Measurements from ENCODE around the gene IKZF2.

The IKZF2 gene

DNA sequence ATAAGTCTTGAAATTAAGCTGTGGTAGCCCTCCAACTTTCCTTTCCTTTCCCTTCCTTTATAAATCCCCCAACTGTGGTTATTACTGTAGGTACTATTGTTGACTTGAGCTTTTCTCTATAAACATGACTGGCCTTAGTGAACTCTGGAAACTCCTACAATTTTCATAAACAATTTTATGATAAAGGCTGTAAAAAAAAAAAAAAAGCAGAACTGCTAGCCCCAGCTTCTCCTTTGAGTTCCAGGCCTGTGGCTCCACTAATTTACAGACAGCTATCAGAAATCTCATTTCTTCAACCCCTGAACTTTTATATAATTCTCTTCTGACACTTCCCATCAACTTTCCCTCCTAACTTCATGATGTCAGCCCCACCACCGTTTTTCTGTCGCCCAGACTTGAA is 174.3 kb downstream of the IKZF2 start:
- H3K36me3 Mint-ChIP-seq (ENCODE audit: low read depth): no peaks in the 10 kb centered on the region
- no peaks in the 10 kb centered on the region for H3K27me3 Mint-ChIP-seq (ENCODE audit: low read depth)
- no peak overlapping the region for H3K4me3 Mint-ChIP-seq
- H3K27ac Mint-ChIP-seq: no peak overlapping the region
- TF ChIP-seq, protein P1, sequence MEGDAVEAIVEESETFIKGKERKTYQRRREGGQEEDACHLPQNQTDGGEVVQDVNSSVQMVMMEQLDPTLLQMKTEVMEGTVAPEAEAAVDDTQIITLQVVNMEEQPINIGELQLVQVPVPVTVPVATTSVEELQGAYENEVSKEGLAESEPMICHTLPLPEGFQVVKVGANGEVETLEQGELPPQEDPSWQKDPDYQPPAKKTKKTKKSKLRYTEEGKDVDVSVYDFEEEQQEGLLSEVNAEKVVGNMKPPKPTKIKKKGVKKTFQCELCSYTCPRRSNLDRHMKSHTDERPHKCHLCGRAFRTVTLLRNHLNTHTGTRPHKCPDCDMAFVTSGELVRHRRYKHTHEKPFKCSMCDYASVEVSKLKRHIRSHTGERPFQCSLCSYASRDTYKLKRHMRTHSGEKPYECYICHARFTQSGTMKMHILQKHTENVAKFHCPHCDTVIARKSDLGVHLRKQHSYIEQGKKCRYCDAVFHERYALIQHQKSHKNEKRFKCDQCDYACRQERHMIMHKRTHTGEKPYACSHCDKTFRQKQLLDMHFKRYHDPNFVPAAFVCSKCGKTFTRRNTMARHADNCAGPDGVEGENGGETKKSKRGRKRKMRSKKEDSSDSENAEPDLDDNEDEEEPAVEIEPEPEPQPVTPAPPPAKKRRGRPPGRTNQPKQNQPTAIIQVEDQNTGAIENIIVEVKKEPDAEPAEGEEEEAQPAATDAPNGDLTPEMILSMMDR (IDR thresholded peaks at IDR 0.05; ENCODE audit: unreplicated experiment in 3 of 3): no peak
- no peaks in the 10 kb centered on the region for H3K9me3 Mint-ChIP-seq
- H3K4me1 Mint-ChIP-seq: no peaks in the 10 kb centered on the region

DNA sequence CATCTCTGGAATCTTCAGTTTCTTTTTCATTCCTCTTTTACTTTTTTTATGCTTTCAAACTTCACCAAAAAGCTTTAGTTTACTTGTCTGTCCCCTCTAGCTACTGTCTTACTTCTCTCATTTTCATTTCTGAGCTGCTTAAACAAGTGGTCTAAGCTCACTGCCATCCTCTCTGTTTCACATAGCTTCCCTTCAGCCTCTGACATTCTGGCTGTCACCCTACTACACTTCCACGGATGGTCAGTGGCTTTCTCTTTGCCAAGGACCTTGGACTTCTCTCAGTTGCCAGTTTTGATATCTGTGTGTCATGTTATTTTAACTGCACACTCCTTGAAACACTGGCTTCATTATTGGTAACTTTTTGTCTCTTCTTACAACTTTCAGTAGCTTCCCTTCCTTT is 176.1 kb downstream of the IKZF2 start:
- no peaks in the 10 kb centered on the region for H3K36me3 Mint-ChIP-seq (ENCODE audit: low read depth)
- no peak overlapping the region for H3K27ac Mint-ChIP-seq
- TF ChIP-seq, protein P1 (IDR thresholded peaks at IDR 0.05; ENCODE audit: unreplicated experiment in 3 of 3): no peak
- no peaks in the 10 kb centered on the region for H3K27me3 Mint-ChIP-seq (ENCODE audit: low read depth)
- no peaks in the 10 kb centered on the region for H3K4me1 Mint-ChIP-seq
- no peaks in the 10 kb centered on the region for H3K9me3 Mint-ChIP-seq
- H3K4me3 Mint-ChIP-seq: no peak overlapping the region

DNA sequence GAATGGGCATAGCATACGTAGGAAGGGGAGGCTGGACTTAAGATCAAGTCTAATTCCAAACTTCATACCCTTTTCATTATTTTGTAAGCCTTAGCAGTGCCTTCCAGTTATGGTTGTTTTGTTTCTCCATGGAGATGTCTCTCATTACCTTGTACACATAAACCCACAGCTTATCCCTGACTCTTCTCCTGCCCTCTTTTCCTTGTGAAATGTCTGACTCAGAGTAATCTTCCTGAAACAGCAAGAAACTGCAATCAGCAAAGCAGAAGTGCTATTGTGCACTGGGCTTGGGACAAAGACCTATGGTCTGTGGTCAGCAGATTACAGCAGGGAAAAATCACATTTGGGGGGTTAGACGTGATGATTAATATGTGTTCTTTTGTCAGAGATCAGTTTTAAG is 176.7 kb downstream of the IKZF2 start:
- no peaks in the 10 kb centered on the region for H3K4me1 Mint-ChIP-seq
- no peaks in the 10 kb centered on the region for H3K36me3 Mint-ChIP-seq (ENCODE audit: low read depth)
- H3K27me3 Mint-ChIP-seq (ENCODE audit: low read depth): peaks cover under 1% of the 10 kb centered on the region
- no peak overlapping the region for H3K27ac Mint-ChIP-seq
- no peak overlapping the region for H3K4me3 Mint-ChIP-seq
- H3K9me3 Mint-ChIP-seq: no peaks in the 10 kb centered on the region
- TF ChIP-seq, protein P1 (IDR thresholded peaks at IDR 0.05; ENCODE audit: unreplicated experiment in 3 of 3): no peak

GRCh38 chr2:212973347-212973746 is 178.1 kb downstream of the IKZF2 start:
- Mint-ChIP-seq H3K4me1 (no peaks in the 10 kb centered on the region), H3K27me3 (ENCODE audit: low read depth) (peaks cover 4% of the 10 kb centered on the region), H3K4me3 (no peak overlapping the region), H3K36me3 (ENCODE audit: low read depth) (no peaks in the 10 kb centered on the region), H3K27ac (no peak overlapping the region), H3K9me3 (no peaks in the 10 kb centered on the region)
- TF ChIP-seq, protein P1 (IDR thresholded peaks at IDR 0.05; ENCODE audit: unreplicated experiment in 3 of 3): no peak

GRCh38 chr2:212970132-212970531 is 181.3 kb downstream of the IKZF2 start:
- TF ChIP-seq, protein P1 (IDR thresholded peaks at IDR 0.05; ENCODE audit: unreplicated experiment in 3 of 3): no peak
- Mint-ChIP-seq H3K27ac (no peak overlapping the region), H3K36me3 (ENCODE audit: low read depth) (no peaks in the 10 kb centered on the region), H3K4me1 (no peaks in the 10 kb centered on the region), H3K9me3 (no peaks in the 10 kb centered on the region), H3K4me3 (no peak overlapping the region), H3K27me3 (ENCODE audit: low read depth) (peaks cover 4% of the 10 kb centered on the region)

DNA sequence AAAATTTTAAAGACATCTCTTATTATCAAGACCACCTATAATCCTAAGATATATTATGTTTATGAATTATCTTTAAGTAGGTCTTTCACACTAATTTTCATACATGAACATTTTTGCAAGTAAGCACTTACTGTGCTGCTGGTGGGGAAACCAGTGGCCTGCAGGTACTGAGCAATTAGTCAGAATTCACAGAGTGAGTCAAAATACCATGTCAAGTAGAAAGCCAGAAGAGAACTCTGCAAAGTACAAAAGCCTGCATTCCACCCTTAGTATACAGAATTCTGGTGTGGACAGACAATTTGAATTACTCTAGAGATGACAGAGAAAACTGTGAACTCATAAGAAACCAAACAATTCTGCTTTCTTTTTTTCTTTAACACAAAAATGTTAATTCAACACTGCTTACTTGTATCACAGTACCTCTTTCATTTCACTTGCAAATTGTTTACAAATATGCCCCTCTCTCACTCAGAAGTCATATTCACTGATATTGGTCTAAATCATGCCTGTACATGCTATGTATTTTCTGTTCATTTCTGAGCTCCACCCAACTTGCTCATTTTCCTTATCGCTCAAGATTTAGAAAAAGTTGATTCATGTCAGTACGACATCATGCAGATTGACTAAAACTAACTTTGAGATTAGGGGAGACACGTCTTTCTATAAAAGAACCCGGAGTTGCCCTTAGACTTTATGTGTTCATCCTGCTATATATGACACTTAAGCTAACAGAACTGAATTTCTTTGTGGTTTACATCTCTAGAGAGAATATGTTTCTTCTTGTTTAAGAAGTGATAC is 182.9 kb downstream of the IKZF2 start:
- H3K4me3 Mint-ChIP-seq: no peak overlapping the region

More for the DNA sequence above, 182.9 kb downstream of the IKZF2 start:
- H3K36me3 Mint-ChIP-seq (ENCODE audit: low read depth): no peaks in the 10 kb centered on the region
- TF ChIP-seq, protein P1 (IDR thresholded peaks at IDR 0.05; ENCODE audit: unreplicated experiment in 3 of 3): no peak
- H3K9me3 Mint-ChIP-seq: no peaks in the 10 kb centered on the region
- no peaks in the 10 kb centered on the region for H3K4me1 Mint-ChIP-seq
- no peak overlapping the region for H3K27ac Mint-ChIP-seq
- peaks cover 4% of the 10 kb centered on the region for H3K27me3 Mint-ChIP-seq (ENCODE audit: low read depth)

Data from nephron (organoid).